Colonic mucosa (tissue), 4 donors: ENCODE results near the gene COL23A1. TPM values are rescaled to one million over a fixed set of nuclear protein-coding genes. Genes with fewer than 3 reads are reported as not detected.
A peak's percentile ranks its signal among the peaks of the same experiment; 100 is the strongest.

ENCODE experiments used
- DNase-seq: peaks from one replicate; pipeline ENCODE4 v3.0.0-alpha.2; 2020
- H3K27ac ChIP-seq: fragments of 200-600 bp; one replicate; pipeline ENCODE4 v1.8.0; 2021
- H3K27me3 ChIP-seq: fragments of 200-600 bp; one replicate; pipeline ENCODE4 v1.8.0; 2021
- H3K36me3 ChIP-seq: fragments of 200-600 bp; one replicate; pipeline ENCODE4 v1.8.0; 2021
- H3K4me1 ChIP-seq: fragments of 200-600 bp; one replicate; pipeline ENCODE4 v1.8.0; 2021; ENCODE audit warnings: mild to moderate bottlenecking
- H3K4me3 ChIP-seq: fragments of 200-600 bp; one replicate; pipeline ENCODE4 v1.8.0; 2021
- H3K9ac ChIP-seq, 2 donors: one replicate each; pipeline ENCODE4 v1.7.0; 2013; ENCODE audit warnings: control low read depth in 2 of 2, low read depth in 2 of 2, low read length in 2 of 2
- H3K9me3 ChIP-seq: fragments of 200-600 bp; one replicate; pipeline ENCODE4 v1.8.0; 2021
- intact Hi-C: fragments of 100-400 bp; cut with DNase I; formaldehyde crosslinking; loops from one replicate; pipeline ENCODE4 v1.14.1; 2022
- total RNA-seq, 2 donors: library from RNA; stranded (reverse); fragmentation: NEBNext Ultra II Directional in 1 of 2; extraction: Animal tissue kit (Norgen Biotek cat#: 25700) in 1 of 2; gene quantifications; one replicate each; pipeline ENCODE4 v1.2.1, GENCODE V29; 2021
- TF ChIP-seq, protein P1 (sequence below): fragments of 200-600 bp; IDR thresholded peaks from one replicate; pipeline ENCODE4 v1.8.0; 2022; ENCODE audit warnings: antibody characterized with exemption, mild to moderate bottlenecking
- donor health status: healthy.
- donor health status: DM: no; HTN: no; CAD: no.
- donor health status: DM: no; HTN: no; CAD: no.

Gene COL23A1
- total RNA-seq, 2 donors from 2014 or later, result 0.37 to 0.49 TPM

DNA sequence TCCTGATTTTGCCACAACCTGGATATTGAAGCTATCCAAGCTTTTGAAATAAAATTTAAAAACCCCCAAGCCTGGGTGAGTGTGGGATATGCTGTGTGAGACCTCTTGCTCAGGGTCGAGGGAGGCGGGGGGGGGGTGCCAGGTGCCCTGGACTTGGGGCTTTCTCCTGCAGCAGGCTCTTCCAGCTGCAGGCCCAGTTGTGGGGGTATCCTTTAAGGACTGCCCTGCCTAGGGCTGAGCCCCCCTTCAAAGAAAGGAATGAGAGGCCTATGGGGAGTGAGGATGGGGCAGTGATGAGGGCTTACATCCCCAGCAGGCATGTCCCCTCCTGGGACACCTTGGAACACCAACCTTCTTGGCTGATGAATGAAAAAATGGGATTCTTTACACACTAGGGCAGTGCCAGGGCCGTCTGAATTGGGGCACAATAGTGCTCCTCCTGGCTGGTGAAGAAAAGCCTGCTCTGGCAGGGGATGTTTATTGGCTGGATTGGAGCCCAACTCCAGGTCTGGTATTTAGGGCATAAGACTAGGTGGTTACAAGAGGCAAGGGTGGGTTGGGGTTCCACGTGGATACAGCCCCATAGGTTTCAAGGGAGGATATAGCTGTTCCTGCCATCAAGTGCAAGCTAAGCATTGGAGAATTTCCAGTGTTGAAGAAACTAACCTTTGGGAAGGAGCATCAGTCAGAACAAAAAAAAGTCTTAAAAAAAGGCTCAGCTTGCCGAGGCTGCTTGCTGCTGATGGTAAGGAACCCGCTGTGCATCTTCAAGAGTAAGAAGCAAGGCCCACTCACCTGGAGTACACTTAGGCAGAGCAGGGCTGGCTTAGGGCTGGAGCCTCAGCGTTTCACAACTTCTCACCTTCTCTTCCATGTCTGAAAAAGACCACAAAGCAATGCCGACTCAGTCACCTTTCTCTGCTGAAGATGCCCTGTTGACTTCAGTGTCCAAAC is 378.8 kb downstream of the COL23A1 start:
- intact Hi-C loops, result no loop called here
- H3K4me1 ChIP-seq, result peaks cover 40% of the 10 kb centered on the region
- no peak overlapping the region for H3K4me3 ChIP-seq
- DNase-seq, result peak; percentile 17
- H3K9me3 ChIP-seq, result no peaks in the 10 kb centered on the region
- peak overlapping the region in 1 of 2 donors; percentile 80 for H3K9ac ChIP-seq
- H3K27me3 ChIP-seq, result no peaks in the 10 kb centered on the region
- peaks cover 17% of the 10 kb centered on the region for H3K36me3 ChIP-seq
- TF ChIP-seq, protein P1, sequence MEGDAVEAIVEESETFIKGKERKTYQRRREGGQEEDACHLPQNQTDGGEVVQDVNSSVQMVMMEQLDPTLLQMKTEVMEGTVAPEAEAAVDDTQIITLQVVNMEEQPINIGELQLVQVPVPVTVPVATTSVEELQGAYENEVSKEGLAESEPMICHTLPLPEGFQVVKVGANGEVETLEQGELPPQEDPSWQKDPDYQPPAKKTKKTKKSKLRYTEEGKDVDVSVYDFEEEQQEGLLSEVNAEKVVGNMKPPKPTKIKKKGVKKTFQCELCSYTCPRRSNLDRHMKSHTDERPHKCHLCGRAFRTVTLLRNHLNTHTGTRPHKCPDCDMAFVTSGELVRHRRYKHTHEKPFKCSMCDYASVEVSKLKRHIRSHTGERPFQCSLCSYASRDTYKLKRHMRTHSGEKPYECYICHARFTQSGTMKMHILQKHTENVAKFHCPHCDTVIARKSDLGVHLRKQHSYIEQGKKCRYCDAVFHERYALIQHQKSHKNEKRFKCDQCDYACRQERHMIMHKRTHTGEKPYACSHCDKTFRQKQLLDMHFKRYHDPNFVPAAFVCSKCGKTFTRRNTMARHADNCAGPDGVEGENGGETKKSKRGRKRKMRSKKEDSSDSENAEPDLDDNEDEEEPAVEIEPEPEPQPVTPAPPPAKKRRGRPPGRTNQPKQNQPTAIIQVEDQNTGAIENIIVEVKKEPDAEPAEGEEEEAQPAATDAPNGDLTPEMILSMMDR, result no peak
- peak overlapping the region; percentile 95 for H3K27ac ChIP-seq

- Histone ChIP-seq H3K4me1 (peaks cover 40% of the 10 kb centered on the region), H3K27me3 (no peaks in the 10 kb centered on the region), H3K9me3 (no peaks in the 10 kb centered on the region), H3K4me3 (no peak overlapping the region), H3K9ac (peak overlapping the region in 1 of 2 donors; percentile 99), H3K27ac (peak overlapping the region; percentile 95), H3K36me3 (peaks cover 17% of the 10 kb centered on the region)
- DNase-seq, result no peak
- intact Hi-C loops, result no loop called here
- TF ChIP-seq, protein P1, result no peak
Observed at GRCh38 chr5:178210686-178211085, 379.5 kb downstream of the COL23A1 start.

DNA sequence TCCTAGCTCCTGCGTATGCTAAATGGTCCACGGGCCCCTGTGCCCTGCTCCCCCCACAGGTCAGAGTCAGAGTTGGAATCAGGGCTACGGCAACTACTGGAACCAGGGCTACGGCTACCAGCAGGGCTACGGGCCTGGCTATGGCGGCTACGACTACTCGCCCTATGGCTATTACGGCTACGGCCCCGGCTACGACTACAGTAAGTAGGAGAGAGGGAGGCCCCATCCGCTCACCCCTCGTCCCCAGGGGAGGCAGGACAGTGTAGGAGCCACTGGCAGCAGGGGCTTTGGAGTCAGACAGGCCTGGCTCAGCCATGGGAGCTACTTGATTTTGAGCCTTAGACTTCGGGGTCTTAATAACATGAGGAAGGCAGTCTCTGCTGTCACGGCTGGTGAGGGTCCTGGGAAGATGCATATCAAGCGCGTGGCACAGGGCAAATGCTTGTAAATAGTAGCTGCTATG is 380.1 kb downstream of the COL23A1 start:
- no peak for DNase-seq
- Histone ChIP-seq H3K9ac (peak overlapping the region; percentile 38 to 99), H3K9me3 (no peaks in the 10 kb centered on the region), H3K4me1 (peaks cover 34% of the 10 kb centered on the region), H3K27ac (peak overlapping the region; percentile 95), H3K27me3 (no peaks in the 10 kb centered on the region), H3K36me3 (peaks cover 17% of the 10 kb centered on the region), H3K4me3 (no peak overlapping the region)
- TF ChIP-seq, protein P1, result no peak
- intact Hi-C loops, result no loop called here

DNA sequence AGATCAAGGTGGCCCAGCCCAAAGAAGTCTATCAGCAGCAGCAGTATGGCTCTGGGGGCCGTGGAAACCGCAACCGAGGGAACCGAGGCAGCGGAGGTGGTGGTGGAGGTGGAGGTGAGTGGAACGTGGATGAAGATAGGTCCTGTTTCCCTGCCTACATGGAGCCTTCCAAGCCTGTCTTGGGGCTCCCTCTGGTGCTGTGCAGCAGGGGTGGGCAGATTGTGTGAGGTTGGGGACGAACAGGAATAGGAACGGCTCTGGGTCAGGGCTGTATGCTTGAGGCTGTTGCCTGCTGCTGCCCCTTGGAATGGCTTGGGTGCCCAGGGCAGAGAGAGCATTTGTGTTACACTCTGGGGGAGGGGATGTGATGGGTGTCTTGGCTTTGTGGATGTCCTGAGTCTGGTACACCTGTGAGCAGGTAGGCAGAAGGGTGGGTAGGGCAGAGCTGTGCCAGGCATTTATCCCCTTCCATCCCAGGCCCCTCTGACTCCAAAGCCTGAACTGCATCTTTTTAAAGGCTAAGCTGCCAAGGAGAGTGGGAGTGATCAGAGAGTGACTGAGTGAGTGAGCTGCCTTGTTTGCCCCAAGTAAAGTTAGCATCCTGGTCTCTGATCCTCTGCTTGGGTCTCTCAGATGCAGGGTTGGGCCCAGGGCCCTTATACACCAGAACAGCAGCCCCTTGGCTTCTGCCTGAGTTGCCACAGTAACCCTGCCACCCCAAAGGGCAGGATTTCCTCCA is 380.7 kb downstream of the COL23A1 start:
- intact Hi-C loops, result no loop called here
- Histone ChIP-seq H3K36me3 (peaks cover 17% of the 10 kb centered on the region), H3K9ac (peak overlapping the region; percentile 38 to 99), H3K4me3 (no peak overlapping the region), H3K27me3 (no peaks in the 10 kb centered on the region), H3K9me3 (no peaks in the 10 kb centered on the region), H3K4me1 (peaks cover 28% of the 10 kb centered on the region), H3K27ac (peak overlapping the region; percentile 95)
- TF ChIP-seq, protein P1, result no peak
- DNase-seq, result no peak

DNA sequence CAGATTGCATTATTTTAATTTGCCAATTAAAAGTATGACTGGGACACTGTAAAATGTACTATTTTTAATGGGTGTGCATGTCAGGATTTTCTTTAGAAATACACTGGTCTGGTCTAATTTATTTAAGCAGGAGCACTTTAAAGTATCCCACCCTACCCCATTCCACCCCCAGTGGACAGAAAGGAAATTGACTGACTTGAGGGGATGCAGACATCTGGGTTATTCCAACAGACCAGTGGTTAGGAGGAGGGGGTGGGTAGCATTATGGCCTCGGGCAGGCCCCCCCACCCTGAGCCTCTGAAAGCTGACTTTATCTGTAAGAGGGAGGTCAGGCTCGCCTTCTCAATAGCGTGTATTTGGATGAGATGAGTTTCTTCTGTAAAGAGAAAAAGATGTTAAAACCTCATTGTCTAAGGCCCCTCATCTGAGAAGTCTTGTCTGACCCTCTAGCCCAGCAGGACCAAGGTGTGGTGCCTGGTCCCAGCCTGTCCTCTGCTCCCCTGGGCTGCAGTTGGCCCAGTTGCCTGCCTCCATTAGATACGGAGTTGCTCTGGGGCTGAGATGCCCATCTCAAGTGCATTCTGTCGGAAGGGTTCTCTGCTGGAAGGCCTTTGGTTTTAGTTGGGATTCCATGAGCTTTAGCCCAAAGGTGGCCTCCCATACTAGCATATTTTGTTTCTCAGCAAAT is 381.5 kb downstream of the COL23A1 start:
- Histone ChIP-seq H3K27ac (peak overlapping the region; percentile 95), H3K9ac (peak overlapping the region; percentile 28 to 99), H3K9me3 (no peaks in the 10 kb centered on the region), H3K4me3 (no peak overlapping the region), H3K4me1 (peaks cover 22% of the 10 kb centered on the region), H3K27me3 (no peaks in the 10 kb centered on the region), H3K36me3 (peaks cover 17% of the 10 kb centered on the region)
- intact Hi-C loops, result no loop called here
- peak; percentile 23 for DNase-seq
- TF ChIP-seq, protein P1, result no peak
